Stomach (tissue), 4 donors: ENCODE data around the gene SRPX2.

ENCODE experiments used
- EP300 ChIP-seq: sonication (generic); formaldehyde crosslinking; IDR thresholded peaks from one replicate; pipeline ENCODE4 v1.6.1; 2017; ENCODE audit warnings: antibody characterized with exemption
- POLR2A ChIP-seq, 4 donors: fragments of 450-650 bp; IDR thresholded peaks; one replicate each; pipeline ENCODE4 v1.6.1; 2016; ENCODE audit warnings: antibody characterized with exemption in 4 of 4, control low read depth in 2 of 4, mild to moderate bottlenecking in 1 of 4, moderate library complexity in 1 of 4
- POLR2AphosphoS5 ChIP-seq, 3 donors: sonication (generic); formaldehyde crosslinking; IDR thresholded peaks; one replicate each; pipeline ENCODE4 v1.6.1; 2016; ENCODE audit warnings: antibody characterized with exemption in 3 of 3
- TF ChIP-seq, protein P1 (sequence below), 7 experiments: fragments of 450-650 bp in 4 of 7; fragments of 200-600 bp in 3 of 7; sonication (generic) in 3 of 7; IDR thresholded peaks; one replicate each; pipeline ENCODE4 v1.5.1; 2016 to 2019; ENCODE audit warnings: antibody characterized with exemption in 7 of 7, control low read depth in 2 of 7, mild to moderate bottlenecking in 1 of 7

DNA sequence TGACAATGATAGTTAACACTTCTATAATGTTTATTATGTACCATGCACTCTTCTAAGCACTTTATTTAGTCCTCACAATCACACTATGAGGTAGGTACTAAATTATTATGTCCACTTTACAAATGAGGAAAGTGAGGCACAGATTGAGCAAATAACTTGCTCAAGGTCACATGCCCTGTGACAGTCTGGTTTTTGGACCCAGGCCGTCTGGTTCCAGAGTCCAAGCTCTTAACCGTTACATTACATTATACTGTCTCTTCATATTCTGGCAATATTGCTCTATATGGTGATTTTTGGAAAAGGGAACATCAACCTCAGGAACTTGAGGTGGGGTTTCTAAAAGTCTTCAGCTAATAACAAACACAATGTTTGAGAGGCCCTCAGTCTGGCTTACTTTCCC, 75.1 kb downstream of the SRPX2 start:
- TF ChIP-seq, protein P1, sequence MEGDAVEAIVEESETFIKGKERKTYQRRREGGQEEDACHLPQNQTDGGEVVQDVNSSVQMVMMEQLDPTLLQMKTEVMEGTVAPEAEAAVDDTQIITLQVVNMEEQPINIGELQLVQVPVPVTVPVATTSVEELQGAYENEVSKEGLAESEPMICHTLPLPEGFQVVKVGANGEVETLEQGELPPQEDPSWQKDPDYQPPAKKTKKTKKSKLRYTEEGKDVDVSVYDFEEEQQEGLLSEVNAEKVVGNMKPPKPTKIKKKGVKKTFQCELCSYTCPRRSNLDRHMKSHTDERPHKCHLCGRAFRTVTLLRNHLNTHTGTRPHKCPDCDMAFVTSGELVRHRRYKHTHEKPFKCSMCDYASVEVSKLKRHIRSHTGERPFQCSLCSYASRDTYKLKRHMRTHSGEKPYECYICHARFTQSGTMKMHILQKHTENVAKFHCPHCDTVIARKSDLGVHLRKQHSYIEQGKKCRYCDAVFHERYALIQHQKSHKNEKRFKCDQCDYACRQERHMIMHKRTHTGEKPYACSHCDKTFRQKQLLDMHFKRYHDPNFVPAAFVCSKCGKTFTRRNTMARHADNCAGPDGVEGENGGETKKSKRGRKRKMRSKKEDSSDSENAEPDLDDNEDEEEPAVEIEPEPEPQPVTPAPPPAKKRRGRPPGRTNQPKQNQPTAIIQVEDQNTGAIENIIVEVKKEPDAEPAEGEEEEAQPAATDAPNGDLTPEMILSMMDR (IDR thresholded peaks at IDR 0.05), result no peak
- TF ChIP-seq POLR2A (IDR thresholded peaks at IDR 0.05) (no peak), POLR2AphosphoS5 (IDR thresholded peaks at IDR 0.05) (no peak), EP300 (no peak)
